HEK293 (cell line): Measurements from ENCODE around the gene SMLR1.

Source experiments
- CTCF ChIP-seq: fragments of 450-650 bp; formaldehyde crosslinking; IDR thresholded peaks from 2 replicates; pipeline ENCODE4 v1.5.1; 2016; ENCODE audit warnings: missing biosample characterization, missing genetic modification characterization
- HIC1 ChIP-seq: fragments of 450-650 bp; formaldehyde crosslinking; IDR thresholded peaks from 2 replicates; pipeline ENCODE4 v1.5.1; 2016; ENCODE audit warnings: missing biosample characterization, missing genetic modification characterization
- HOXA7 ChIP-seq: sonication (generic); formaldehyde crosslinking; IDR thresholded peaks from 2 replicates; pipeline ENCODE4 v1.8.1; 2022; ENCODE audit warnings: missing genetic modification reagents, borderline replicate concordance
- SP7 ChIP-seq: fragments of 450-650 bp; formaldehyde crosslinking; IDR thresholded peaks from 2 replicates; pipeline ENCODE4 v1.5.1; 2016; ENCODE audit warnings: missing biosample characterization, missing genetic modification characterization
- ZBTB26 ChIP-seq: fragments of 450-650 bp; formaldehyde crosslinking; optimal IDR thresholded peaks from 2 replicates; pipeline ENCODE3; 2016; ENCODE audit warnings: missing biosample characterization, mild to moderate bottlenecking, missing genetic modification characterization
- ZBTB49 ChIP-seq: fragments of 450-650 bp; formaldehyde crosslinking; IDR thresholded peaks from 2 replicates; pipeline ENCODE4 v1.5.1; 2016; ENCODE audit warnings: missing biosample characterization, missing genetic modification characterization, low read depth
- ZNF121 ChIP-seq: fragments of 450-650 bp; formaldehyde crosslinking; IDR thresholded peaks from 2 replicates; pipeline ENCODE4 v1.5.1; 2016; ENCODE audit warnings: missing biosample characterization, missing genetic modification characterization
- ZNF274 ChIP-seq, 2 experiments: fragments of 200-500 bp in 1 of 2; fragments of 450-650 bp in 1 of 2; sonication (Bioruptor generic) in 1 of 2; formaldehyde crosslinking in 1 of 2; IDR thresholded peaks; 2 replicates each; pipeline versions ENCODE4 v1.5.1 to v1.6.1; 2014 to 2016; ENCODE audit warnings: borderline replicate concordance in 1 of 2, inconsistent platforms in 1 of 2, low read length in 1 of 2, missing biosample characterization in 1 of 2, missing genetic modification characterization in 1 of 2
- ZNF292 ChIP-seq: fragments of 450-650 bp; formaldehyde crosslinking; IDR thresholded peaks from 2 replicates; pipeline ENCODE4 v1.5.1; 2016; ENCODE audit warnings: low read depth, missing biosample characterization, missing genetic modification characterization, borderline replicate concordance

GRCh38 chr6:130848945-130849344 is 21.7 kb downstream of the SMLR1 start:
- TF ChIP-seq ZNF292 (no peak), ZBTB26 (tag by site-specific recombination) (no peak), ZNF121 (tag by site-specific recombination) (no peak), ZNF274 (IDR thresholded peaks at IDR 0.05; ENCODE audit: low read length) (no peak), ZNF274 (tag by site-specific recombination; IDR thresholded peaks at IDR 0.05; ENCODE audit: borderline replicate concordance) (no peak), CTCF (tag by site-specific recombination) (no peak), SP7 (tag by site-specific recombination) (no peak), HIC1 (no peak), HOXA7 (no peak), ZBTB49 (no peak)
